HG02798 (cell line): ENCODE data around the gene CPNE2.
A peak's percentile ranks its signal among the peaks of the same experiment; 100 is the strongest.
"Not testable (repeated sequence)": the region's sequence is repeated elsewhere in the genome, so short reads cannot be mapped to it uniquely, and the experiment has no call there.

Experiments used
- ATAC-seq: cut with Tn5 transposase; IDR thresholded peaks from one replicate; pipeline ENCODE4 v1.9.1; 2021; ENCODE audit warnings: mild to moderate bottlenecking; ENCODE audit not compliant: unreplicated experiment, poor library complexity

CPNE2 gene

GRCh38 chr16:57091975-57092785 lies at the start of gene CPNE2:
TSS of gene CPNE2 (plus strand) at chr16:57092583. CDS start at chr16:57110743, 18,160 bp downstream.
- peak; percentile 47 for ATAC-seq

DNA sequence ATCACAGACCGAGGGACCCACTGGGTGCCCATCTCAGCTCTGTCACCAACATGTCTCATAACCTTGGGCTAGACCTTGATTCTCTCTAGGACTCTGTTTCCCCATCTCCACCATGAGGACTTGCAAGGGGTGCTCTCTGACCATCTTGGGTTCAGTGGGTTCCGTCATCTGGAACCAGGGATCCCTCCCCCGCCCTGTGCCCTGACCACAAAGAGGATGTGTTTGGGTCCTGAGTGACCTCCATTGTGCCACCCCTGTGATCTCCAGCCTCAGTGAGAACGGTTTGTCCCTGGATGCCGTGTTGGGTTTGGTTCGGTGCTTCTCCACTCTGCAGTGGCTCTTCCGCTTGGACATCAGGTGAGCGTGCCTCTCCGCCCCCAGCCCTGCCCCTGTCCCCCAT lies 49.1 kb upstream of the CPNE2 start:
- no peak for ATAC-seq

DNA sequence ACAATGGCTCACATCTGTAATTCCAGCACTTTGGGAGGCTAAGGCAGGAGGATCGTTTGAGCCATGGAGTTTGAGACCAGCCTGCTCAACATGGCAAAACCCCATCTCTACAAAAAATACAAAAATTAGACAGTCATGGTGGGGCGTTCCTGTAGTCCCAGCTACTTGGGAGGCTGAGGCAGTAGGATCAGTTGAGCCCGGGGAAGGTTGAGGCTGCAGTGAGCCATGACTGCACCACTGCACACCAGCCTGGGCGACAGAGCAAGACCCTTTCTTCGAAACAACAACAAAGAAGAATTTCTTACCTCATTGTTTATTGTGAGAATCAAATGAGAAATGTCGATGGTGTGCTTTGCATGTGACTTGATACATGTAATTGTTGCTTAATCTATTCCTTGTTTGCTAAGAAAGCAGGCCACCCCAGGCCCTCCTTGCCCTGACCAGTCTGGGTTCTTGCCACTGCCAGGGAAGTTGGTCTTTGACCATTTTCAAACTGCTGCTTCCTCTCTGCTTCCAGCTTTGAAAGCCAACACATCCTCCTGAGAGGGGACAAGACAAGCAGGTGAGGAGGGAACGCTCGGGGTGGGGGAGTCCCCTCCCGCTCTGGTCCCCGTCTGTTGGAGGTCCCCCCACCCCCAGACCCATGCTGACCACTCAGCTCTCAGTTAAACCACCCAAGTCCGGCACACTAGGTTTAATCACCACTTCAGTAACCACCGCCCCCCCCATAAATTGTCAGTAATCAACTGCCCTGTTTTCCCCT lies 47.3 kb upstream of the CPNE2 start:
- ATAC-seq, result no peak

DNA sequence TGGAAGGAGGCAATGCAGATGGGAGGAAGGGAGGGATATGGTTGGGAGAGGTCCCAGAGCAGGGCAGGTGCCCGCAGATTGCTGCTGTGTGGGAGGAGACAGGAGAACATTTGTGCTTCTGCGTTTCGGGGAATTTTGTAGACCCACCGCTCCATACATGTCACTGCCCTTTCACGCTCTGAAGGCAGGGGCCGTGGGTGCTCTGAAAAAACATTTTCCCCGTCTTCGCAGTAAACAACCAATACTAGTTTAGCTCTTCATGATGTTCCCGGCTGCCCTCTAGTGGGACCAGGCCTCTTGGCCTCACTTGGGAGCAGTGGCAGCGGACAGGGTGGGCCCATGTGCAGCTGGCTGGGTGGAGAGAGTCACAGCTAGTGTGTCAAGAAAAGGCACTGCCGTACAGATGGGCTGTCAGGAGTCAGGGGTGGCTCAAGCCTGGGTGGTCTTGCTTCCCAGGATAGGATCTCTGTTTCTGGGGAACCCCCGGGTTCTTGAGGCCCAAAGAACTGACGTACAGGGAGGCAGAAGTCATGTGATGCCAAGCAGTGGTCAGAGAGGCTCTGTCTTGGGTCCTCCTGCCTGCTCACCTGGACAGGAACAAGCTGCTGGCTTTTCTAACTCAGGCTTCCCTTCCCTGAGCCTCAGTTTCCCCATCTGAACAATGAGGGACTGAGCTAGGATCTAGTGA lies 46.5 kb upstream of the CPNE2 start:
- ATAC-seq, result peak; percentile 23

DNA sequence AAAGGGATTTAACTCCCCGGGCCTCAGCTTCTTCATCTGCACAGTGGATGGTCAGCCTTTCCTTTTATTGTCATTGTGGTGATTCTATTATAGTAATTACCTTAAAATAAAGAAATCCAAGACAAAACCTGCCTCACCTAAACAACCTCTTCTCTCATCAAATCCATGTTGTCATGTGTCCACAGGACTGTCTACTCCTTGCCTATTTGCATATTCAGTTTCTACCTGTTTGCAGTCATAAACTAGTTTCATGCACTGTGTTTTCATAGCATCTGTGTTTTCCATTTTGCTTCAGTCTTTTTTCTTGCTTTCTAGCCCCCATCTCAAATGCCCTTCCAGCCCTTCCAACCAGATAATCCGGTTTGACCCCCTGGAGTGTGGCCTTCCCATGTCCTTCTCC lies 44.3 kb upstream of the CPNE2 start:
- no peak for ATAC-seq

DNA sequence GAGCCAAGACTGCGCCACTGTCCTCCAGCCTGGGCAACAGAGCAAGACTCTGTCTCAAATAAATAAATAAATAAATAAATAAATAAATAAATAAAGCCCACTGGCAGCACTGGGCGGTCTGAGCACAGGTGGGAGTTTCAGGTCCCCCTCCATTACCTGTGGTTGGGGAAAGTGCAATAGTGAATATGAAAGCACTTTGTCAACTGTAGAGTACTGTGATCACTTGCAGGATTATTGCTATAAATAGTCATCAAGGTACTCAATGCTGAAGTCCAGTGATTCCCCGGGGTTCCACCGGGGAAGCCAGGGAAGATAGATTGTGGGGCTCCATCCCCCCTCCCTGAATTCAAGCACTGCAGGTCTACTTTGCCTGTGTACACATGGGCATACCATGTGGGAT lies 42.7 kb upstream of the CPNE2 start:
- peak; percentile 52 for ATAC-seq

DNA sequence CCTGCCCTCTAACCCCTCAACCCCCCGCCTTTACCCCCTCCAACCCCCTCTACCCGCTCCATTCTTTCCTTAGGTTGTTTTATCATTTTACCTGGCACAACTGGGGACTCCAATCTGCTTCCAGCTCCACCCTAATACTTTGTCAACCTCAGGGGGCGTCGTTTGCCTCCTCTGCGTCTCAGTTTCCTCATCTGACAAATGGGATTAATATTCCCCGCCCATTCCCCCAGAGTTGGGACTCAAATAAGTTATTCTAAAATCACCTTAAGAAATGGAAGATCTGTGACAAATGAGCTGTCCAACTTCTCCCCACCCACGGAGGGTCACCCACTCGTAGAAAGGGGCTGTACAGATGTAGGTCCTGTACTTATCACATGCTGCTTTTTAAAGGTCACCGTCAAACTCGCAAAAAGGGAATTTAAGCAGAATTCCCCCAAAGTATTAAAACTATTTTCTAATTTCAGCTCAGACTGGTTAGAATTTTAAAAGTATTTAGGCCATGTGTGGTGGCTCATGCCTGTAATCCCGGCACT lies 40.6 kb upstream of the CPNE2 start:
- ATAC-seq, result no peak

DNA sequence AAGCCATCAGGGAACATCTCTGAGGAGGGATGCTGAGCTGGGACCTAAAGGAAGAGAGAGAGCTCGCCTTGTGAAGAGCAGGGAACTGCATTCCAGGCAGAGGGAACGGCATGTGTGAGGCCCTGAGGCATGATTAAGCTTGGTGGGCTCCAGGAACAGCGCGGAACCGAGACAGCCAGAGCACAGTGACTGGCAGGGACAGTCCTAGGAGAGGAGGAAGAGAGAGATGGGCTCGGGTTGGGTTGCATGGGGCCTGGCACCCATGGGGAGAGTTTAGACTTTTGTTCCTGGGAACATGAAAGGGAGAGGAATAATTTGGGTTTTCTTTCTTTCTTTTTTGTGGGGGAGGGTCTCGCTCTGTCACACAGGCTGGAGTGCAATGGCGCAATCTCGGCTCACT lies 39.2 kb upstream of the CPNE2 start:
- ATAC-seq, result no peak

DNA sequence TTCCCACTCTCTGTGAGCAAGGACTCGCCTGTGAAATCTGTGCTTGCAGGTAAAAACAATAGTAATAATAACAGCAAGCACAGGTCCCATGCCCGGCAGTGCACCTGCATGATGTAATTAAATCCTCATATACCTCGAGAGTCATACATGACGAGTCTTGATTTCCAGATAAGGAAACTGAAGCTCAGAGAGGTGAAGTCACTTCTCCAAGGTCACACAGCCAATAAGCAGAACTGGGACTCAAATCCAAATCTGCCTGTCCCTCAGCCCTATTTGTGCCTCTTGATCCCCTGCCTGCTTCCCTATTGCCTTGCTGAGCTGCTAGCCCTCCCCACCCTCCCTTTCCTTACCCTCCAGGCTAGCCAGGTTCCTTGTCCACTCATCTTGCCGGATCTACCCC lies 38.0 kb upstream of the CPNE2 start:
- ATAC-seq, result no peak

DNA sequence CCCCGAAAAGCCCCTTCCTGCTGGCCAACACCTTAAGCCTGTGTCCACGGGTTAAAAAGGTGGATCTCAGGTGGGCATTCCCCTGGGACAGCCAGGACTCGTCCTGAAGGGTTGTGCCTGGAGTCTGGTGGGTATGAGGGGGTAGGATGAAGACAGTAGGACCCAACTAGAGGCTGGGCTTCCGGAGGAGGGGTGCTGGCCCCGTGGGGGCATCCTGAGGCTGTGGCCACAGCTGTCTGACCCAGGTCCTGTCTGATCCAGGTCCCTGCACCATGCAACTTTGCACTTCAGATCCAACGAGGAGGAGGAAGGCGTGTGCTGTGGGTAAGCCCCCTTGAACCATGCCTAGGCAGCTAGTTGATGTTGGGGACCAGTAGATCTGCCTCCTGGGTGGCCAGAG lies 37.6 kb upstream of the CPNE2 start:
- no peak for ATAC-seq

- ATAC-seq, result no peak
These were observed 36.7 kb upstream of the CPNE2 start for GRCh38 chr16:57055671-57056070.

DNA sequence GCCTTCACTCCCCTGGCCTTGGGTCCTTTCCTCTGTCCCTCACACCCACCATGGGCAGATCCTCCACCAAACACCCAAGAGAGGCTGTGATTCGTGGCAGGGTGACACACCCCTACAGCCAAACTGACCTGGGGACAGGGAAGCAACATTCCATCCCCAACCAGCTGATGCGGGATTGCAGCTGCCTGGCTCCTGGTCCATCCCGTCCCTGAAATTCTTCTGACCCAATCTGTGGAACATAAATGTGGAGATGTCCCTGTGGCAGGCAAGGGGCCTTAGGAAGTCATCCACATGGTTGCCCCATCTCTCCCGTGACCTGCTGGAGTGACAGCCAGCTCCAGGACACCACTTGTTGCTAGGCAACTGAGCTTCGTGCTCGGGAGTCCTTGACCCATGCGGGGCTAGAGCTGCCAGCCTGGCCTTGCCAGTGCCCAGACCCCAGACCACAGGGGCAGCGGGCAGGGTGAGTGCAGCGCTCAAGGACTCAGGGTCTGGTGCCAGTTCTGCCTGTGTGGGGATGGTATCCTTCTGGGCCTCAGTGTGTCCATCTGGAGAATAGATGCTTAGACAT lies 34.0 kb upstream of the CPNE2 start:
- no peak for ATAC-seq

DNA sequence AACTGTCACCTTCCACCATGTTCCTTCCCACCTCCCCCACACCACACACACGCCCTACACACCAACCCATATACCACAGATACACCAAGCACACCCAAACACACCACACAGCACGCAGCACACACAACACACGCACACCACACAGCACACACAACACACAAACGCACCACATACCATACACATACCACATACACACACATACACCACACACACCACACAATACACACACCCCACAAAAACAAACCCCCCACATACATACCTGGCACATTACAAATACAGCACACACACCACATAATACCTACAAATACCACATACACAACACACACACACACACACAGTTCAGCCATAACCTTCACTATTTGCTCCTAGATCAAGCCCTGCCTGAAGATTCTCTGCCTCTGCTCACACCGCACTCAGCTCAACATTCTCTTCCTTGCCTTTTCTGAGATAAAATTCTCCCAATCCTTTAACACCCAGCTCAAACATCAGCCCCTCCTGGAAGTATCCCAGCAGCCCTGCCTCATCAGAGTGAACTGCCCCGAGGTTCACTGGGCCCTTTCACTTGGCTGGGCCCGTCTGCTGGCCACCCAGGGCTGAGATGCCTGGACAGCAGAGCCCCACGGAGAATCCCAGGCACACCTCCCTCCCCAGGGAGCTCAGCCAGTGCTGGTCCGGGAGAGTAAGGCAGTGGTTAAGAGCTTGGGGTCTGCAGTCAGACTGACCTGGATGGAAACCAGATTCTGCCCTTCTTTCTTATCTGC lies 31.9 kb upstream of the CPNE2 start:
- no peak for ATAC-seq

DNA sequence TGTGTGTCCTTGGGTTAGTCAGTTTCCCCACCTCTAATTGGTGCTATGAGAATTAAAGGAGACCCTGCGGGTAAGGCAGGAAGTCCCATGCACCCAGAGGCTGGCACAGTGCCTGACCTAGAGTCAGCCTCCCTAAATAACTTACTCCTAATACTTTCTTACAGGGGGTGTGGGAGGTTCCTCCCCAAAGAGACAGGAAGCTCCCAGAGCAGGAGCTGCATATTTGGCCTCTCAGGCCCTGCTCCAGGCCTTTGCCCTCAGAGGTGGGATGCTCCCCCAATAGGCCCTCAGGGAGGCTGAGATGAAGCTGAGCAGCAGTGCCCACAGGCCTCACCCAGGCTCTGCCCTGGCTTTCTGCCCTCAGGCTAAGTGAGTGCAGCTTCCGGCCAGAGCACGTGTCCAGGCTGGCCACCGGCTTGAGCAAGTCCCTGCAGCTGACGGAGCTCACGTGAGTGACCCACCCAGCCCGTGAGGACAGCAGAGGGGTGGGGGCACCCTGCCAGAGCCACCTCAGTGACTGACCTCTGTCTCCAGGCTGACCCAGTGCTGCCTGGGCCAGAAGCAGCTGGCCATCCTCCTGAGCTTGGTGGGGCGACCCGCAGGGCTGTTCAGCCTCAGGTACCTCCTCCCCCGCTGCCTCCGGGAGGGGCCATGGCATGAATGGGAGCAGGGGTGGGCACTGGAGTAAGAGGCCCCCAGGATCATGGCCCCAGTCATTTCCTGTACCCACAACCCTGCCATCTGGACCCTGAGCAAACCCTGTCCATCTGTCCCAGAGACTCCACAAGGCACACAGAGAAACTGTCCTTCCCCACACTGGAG lies 31.1 kb upstream of the CPNE2 start:
- ATAC-seq, result no peak

DNA sequence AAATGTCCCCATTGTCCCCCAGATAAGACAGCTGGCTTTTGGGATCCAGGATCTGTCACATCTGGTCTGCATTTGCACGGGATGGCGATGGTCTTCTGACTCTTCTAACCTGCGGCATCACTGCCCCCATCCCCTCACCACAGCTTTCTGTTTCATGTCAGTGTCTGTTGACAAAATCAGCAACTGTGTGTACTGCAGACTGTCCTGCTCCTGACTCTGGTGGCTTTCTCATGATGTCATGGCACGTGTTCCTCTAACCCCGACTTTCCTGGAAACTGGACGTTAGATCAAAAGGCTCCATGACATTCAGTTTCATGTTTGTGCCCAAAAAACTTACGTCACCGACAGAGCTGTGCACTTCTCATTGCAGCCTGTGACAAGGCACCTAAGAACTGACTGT lies 30.1 kb upstream of the CPNE2 start:
- no peak for ATAC-seq

GRCh38 chr16:57063189-57063588 lies 29.2 kb upstream of the CPNE2 start:
- not testable (repeated sequence) for ATAC-seq

GRCh38 chr16:57064995-57065394 lies 27.4 kb upstream of the CPNE2 start:
- no peak for ATAC-seq

- no peak for ATAC-seq
These were observed 25.8 kb upstream of the CPNE2 start for GRCh38 chr16:57066625-57067024.

DNA sequence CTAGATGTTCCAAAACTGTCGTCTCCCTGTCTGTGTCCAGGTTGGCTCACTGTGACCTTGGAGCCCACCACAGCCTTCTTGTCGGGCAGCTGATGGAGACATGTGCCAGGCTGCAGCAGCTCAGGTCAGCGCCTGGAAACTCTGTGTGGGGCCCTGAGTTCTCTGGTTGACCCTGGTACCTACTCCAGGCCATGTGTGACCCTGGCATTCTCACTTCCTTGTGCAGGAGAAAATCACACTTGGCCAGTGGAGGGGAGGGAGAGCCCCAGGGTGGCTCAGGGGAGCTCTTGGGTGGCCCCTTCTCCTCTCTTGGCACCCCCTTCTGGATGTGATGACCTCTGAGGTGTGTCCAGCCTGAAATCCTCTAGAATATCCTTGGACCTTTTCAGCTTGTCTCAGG lies 25.0 kb upstream of the CPNE2 start:
- ATAC-seq, result no peak
